Activated B cell treated with CpG ODN at 0.5 μM for 24 hours (primary cell): Measurements from ENCODE around the gene ZNF138. TPM values are rescaled to one million over a fixed set of nuclear protein-coding genes. Genes with fewer than 3 reads are reported as not detected.
A peak's percentile ranks its signal among the peaks of the same experiment; 100 is the strongest.

ENCODE experiments used
- ATAC-seq: fragments of 200-7000 bp; cut with Tn5 transposase; one replicate; pipeline ENCODE4 v1.10.0; 2021; ENCODE audit warnings: low read depth, mild to moderate bottlenecking, moderate library complexity
- CTCF ChIA-PET: fragments of 350-600 bp; sonication (Branson Sonifier 250); formaldehyde crosslinking; loops from one replicate; lab custom pipeline; 2021; ENCODE audit warnings: antibody characterized with exemption; lab: Charles Lee
- POLR2A ChIA-PET: fragments of 350-600 bp; sonication (Branson Sonifier 250); formaldehyde crosslinking; loops from one replicate; lab custom pipeline; 2021; ENCODE audit warnings: antibody characterized with exemption; lab: Charles Lee
- DNase-seq: peaks from one replicate; pipeline ENCODE4 v3.0.0; 2022
- H3K27ac Mint-ChIP-seq: one replicate; pipeline ENCODE4 v1.8.0; 2020; ENCODE audit warnings: mixed read lengths
- H3K27me3 Mint-ChIP-seq: one replicate; pipeline ENCODE4 v1.8.0; 2021; ENCODE audit warnings: mixed read lengths
- H3K36me3 Mint-ChIP-seq: one replicate; pipeline ENCODE4 v1.8.0; 2021; ENCODE audit warnings: low read depth, mixed read lengths
- H3K4me1 Mint-ChIP-seq: one replicate; pipeline ENCODE4 v1.8.0; 2021; ENCODE audit warnings: mixed read lengths
- H3K4me3 Mint-ChIP-seq: one replicate; pipeline ENCODE4 v1.8.0; 2020; ENCODE audit warnings: mild to moderate bottlenecking, mixed read lengths
- H3K9me3 Mint-ChIP-seq: one replicate; pipeline ENCODE4 v1.8.0; 2020; ENCODE audit warnings: mixed read lengths
- intact Hi-C: fragments of 100-400 bp; cut with micrococcal nuclease; formaldehyde crosslinking; loops from one replicate; pipeline ENCODE4 v1.15.1; 2024
- total RNA-seq: library from RNA; stranded (reverse); gene quantifications from 2 replicates; pipeline ENCODE4 v1.2.3, GENCODE V29; 2022
- TF ChIP-seq, protein P1 (sequence below): fragments of 200-600 bp; IDR thresholded peaks from one replicate; pipeline ENCODE4 v1.8.0; 2022; ENCODE audit warnings: antibody characterized with exemption, mild to moderate bottlenecking

ZNF138 gene
- total RNA-seq, 1 donor from 2014 or later = 17.8 TPM

DNA sequence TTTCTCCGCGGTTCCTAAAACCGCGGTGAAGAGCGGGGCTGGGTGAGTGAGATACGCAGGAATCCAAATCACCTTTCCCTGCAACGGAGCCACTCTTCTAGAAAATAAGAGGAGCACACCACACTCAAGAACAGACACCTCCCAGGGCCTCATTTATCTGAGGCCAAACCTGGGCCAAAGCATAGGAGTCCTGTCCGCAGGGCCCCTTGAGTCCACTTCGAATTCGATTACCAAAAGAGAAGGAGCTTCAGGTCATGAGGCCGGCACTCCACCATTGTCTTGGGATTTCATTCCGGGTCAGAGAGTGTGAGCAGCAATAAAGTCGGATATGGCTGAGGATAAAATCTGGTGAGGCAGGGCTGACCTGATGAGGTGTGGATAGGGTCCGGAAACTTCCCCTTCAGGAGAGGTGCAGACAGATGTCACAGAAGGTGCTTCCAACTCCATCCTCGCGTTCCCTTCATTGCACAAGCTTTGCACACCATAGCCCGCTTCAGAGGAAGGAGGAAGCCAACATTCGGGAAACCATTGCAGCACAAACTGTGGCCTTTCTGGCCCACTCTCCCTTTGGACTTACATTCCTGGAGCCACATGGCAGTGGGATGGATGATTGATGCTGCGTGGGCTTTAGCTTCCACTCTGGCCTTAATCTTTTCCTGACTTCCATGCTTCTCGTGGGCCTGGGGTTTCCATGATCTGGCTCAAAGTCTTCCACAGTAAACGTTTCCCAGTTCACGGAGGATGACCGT is 81.6 kb downstream of the ZNF138 start:
- H3K4me3 Mint-ChIP-seq = no peak overlapping the region
- intact Hi-C loops = no loop called here
- peaks cover 13% of the 10 kb centered on the region for H3K27me3 Mint-ChIP-seq
- ChIA-PET CTCF (no interaction called here), POLR2A (no interaction called here)
- TF ChIP-seq, protein P1, sequence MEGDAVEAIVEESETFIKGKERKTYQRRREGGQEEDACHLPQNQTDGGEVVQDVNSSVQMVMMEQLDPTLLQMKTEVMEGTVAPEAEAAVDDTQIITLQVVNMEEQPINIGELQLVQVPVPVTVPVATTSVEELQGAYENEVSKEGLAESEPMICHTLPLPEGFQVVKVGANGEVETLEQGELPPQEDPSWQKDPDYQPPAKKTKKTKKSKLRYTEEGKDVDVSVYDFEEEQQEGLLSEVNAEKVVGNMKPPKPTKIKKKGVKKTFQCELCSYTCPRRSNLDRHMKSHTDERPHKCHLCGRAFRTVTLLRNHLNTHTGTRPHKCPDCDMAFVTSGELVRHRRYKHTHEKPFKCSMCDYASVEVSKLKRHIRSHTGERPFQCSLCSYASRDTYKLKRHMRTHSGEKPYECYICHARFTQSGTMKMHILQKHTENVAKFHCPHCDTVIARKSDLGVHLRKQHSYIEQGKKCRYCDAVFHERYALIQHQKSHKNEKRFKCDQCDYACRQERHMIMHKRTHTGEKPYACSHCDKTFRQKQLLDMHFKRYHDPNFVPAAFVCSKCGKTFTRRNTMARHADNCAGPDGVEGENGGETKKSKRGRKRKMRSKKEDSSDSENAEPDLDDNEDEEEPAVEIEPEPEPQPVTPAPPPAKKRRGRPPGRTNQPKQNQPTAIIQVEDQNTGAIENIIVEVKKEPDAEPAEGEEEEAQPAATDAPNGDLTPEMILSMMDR = no peak
- peaks cover 2% of the 10 kb centered on the region for H3K9me3 Mint-ChIP-seq
- no peak overlapping the region for H3K27ac Mint-ChIP-seq
- DNase-seq = no peak
- H3K36me3 Mint-ChIP-seq = no peaks in the 10 kb centered on the region
- H3K4me1 Mint-ChIP-seq = peaks cover 11% of the 10 kb centered on the region
- ATAC-seq = no peak

DNA sequence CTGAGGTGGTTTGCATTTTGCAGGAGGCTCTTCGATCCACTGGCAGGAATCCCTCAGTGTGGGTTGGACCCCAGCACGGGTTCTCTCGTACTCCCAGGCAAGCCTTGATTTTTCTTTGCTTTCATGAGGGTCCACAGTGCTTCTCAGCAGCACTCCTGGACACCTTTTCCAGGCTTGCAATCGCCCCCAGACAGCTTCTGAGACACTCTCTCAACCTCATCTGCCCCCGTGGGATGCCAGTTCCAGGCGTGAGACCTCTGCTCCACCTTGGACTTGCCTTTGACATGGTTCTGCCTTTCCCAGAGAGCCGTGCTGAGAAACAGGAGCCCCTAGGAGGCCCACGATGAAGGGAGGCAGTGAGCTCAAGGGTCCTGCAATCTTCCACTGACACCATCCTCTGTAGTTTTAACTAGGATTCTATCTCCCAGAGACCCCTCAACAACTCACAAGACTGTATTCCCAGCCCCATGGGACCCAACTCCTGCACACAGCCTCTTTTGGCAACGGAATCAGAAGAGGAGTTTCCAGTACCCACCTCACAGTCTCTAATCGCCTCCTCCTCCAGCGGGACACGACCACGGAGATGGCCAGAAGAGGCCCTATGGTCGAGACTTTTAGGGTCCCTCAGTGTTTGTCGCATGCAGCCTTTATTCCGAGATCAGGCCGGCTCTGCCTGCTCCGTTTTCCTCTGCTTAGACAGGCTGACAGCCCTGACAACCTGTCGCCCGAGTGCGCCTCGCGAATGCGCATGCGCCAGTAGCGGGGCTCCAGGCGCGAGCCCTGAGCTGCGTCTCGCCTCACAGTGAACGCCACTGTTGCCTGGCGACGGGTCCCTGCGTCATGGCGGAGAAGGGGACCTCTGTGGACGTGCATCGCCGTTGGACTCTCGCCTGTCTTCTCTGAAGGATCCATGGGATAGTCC is 82.8 kb downstream of the ZNF138 start:
- TF ChIP-seq, protein P1 = no peak
- H3K27me3 Mint-ChIP-seq = peaks cover 21% of the 10 kb centered on the region
- POLR2A ChIA-PET = no interaction called here
- CTCF ChIA-PET = no interaction called here
- H3K36me3 Mint-ChIP-seq = no peaks in the 10 kb centered on the region
- H3K4me1 Mint-ChIP-seq = peaks cover 14% of the 10 kb centered on the region
- peaks cover 2% of the 10 kb centered on the region for H3K9me3 Mint-ChIP-seq
- no peak overlapping the region for H3K27ac Mint-ChIP-seq
- peak; percentile 38 for DNase-seq
- peak overlapping the region; percentile 66 for H3K4me3 Mint-ChIP-seq
- intact Hi-C loops = no loop called here
- ATAC-seq = peak; percentile 88

DNA sequence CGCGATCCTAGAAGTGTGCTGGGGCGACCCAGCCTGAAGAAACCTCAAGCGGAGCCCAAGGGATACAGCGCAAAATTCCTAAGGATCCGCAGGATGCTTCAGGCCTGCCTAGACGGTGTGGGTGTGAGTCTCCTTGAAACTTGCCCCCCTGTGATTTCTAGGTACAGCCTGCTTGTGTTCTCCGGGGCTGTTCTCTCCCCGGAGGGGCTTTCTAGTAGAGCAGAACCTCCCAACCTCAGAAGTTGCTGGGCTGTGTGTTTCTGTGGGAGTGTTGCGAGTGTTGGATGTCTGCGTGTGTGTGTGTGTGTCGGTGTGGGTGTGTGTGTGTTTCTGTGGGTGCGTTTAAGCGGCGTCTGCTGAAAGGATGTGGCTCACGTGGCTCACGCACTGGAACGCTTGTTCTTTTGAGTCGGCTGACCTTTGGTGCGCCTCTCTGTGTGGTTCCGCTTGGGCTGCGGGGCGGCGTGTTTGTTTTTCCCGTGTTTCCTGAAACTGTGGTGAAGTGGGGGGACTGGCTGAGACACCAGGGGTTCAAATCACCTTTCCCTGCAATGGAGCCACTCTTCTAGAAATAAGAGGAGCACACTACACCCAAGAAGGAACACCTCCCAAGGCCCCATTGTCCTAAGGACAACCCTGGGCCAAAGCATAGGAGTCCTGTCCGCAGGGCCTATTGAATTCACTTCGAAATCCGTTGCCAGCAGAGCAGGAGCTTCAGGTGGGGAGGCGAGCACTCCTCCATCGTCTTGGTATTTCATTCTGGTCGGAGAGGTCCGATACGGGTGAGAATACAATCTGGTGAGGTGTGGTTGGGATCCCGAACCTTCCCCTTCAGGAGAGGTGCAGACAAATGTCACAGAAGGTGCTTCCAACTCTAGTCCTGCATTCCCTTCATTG is 83.7 kb downstream of the ZNF138 start:
- DNase-seq (no peak), ATAC-seq (no peak)
- CTCF ChIA-PET = no interaction called here
- no peaks in the 10 kb centered on the region for H3K36me3 Mint-ChIP-seq
- peaks cover 29% of the 10 kb centered on the region for H3K27me3 Mint-ChIP-seq
- intact Hi-C loops = no loop called here
- H3K4me1 Mint-ChIP-seq = peaks cover 20% of the 10 kb centered on the region
- peaks cover 2% of the 10 kb centered on the region for H3K9me3 Mint-ChIP-seq
- H3K27ac Mint-ChIP-seq = no peak overlapping the region
- TF ChIP-seq, protein P1 = no peak
- H3K4me3 Mint-ChIP-seq = peak overlapping the region; percentile 66
- POLR2A ChIA-PET = no interaction called here

DNA sequence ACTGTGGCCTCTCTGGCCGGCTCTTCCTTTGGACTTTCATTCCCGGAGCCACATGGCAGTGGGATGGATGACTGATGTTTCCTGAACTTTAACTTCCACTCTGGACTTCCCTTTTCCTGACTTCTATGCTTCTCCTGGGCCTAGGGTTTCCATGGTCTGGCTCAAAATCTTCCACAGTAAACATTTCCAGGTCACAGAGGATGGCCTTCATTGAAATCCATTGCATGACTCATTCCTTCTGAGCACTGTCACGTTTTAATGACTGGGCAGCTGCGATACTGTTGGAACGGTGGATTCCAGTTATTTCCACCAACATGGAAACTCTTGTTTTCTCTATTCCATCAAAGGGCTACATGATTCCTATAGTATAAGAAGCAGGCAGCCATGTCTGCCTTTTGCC is 84.5 kb downstream of the ZNF138 start:
- Mint-ChIP-seq H3K4me3 (no peak overlapping the region), H3K27me3 (peaks cover 32% of the 10 kb centered on the region), H3K4me1 (peaks cover 20% of the 10 kb centered on the region), H3K9me3 (peaks cover 2% of the 10 kb centered on the region), H3K27ac (no peak overlapping the region), H3K36me3 (no peaks in the 10 kb centered on the region)
- ChIA-PET CTCF (no interaction called here), POLR2A (no interaction called here)
- TF ChIP-seq, protein P1 = no peak
- DNase-seq (no peak), ATAC-seq (no peak)
- intact Hi-C loops = no loop called here
